ENCODE measurements around the gene SERPINB3. TPM values are rescaled to one million over a fixed set of nuclear protein-coding genes. Genes with fewer than 3 reads are reported as not detected.
"Not testable (repeated sequence)": the region's sequence is repeated elsewhere in the genome, so short reads cannot be mapped to it uniquely, and the experiment has no call there.

Gene SERPINB3
- total RNA-seq, 2 experiments from 2014 or later, result not detected

DNA sequence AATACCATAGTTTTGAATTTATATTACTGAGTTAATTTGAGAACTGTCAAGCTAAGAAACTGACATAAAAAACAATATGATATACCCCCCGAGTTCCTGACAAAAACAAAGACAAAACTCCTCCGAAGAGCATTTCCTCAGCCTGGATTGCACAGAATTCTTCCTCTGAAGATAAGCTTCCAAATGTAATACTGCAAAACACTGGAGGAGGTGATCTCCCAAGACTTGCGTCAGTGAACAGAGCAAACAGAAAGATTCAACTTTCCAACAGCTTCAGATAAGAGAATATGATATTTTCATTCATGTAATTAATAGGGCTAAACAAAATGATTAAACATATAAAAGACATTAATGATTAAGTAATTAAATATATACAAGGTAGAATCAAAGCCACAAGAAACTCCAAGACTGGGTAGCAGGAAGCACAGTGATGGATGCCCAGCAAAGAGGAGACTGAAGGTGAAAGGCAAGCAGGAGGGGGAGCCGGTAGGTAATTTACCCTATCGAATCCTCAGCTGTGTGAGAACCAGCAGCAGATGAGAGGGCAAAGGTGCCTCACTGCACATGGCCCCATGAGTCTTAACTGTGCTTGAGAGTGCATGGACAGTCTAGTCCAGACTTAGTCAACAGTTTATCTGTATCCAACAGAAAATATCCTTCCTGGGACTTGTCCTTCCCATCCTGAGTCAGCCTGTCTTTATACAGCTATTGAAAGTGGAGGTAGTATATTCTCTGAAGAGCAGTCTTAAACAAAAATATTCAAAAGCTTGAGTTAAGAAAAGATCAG lies 18.3 kb upstream of the SERPINB3 start:
- DNase-seq (no peak), ATAC-seq (ENCODE audit: low read depth) (no peak)
- Mint-ChIP-seq H3K36me3 (no peaks in the 10 kb centered on the region), H3K4me3 (no peak overlapping the region), H3K27ac (no peak overlapping the region), H3K9me3 (no peaks in the 10 kb centered on the region), H3K4me1 (no peaks in the 10 kb centered on the region), H3K27me3 (peaks cover 2% of the 10 kb centered on the region)
- POLR2A ChIA-PET, result no interaction called here

DNA sequence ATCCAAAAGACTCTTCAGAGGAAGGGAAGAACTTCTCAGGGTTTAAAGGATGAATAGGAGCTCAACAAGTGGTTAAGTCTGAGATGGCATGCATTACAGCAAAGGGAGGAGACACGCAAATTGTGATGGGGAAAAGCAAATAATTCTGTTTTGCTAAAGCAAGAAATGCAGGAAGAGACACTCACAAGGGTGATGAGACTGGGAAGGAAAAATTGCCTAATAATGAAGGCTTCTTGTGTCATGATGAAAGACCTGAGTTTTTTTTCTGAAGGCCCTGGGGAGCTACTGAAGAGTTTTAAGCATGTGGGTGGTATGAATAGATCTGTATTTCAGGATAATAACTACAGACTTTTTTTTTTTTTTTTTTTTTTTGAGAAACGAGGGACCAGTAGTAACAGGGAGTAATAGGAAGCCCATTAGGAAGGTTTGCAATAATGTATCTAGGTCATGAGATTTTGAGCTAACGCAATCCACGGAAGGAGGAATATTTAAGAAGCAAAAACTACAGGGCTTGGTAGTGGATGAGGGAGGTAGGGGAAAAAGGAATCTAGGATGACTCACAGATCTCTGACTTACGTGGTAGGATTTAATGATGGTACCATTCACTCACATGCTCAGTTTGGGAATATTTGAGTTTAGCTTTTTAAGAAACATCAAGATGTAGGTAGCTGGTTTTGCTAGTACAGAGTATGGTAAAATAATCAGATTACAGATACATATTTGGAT lies 16.0 kb upstream of the SERPINB3 start:
- Mint-ChIP-seq H3K4me3 (no peak overlapping the region), H3K36me3 (no peaks in the 10 kb centered on the region), H3K9me3 (no peaks in the 10 kb centered on the region), H3K27me3 (peaks cover 2% of the 10 kb centered on the region), H3K4me1 (no peaks in the 10 kb centered on the region), H3K27ac (no peak overlapping the region)
- no peak for DNase-seq
- POLR2A ChIA-PET, result interaction anchor here (0.6 kb wide), 1 partner anchor 11 kb away, joined by 4 read pairs; no protein-coding TSS in a partner anchor
- ATAC-seq (ENCODE audit: low read depth), result no peak

DNA sequence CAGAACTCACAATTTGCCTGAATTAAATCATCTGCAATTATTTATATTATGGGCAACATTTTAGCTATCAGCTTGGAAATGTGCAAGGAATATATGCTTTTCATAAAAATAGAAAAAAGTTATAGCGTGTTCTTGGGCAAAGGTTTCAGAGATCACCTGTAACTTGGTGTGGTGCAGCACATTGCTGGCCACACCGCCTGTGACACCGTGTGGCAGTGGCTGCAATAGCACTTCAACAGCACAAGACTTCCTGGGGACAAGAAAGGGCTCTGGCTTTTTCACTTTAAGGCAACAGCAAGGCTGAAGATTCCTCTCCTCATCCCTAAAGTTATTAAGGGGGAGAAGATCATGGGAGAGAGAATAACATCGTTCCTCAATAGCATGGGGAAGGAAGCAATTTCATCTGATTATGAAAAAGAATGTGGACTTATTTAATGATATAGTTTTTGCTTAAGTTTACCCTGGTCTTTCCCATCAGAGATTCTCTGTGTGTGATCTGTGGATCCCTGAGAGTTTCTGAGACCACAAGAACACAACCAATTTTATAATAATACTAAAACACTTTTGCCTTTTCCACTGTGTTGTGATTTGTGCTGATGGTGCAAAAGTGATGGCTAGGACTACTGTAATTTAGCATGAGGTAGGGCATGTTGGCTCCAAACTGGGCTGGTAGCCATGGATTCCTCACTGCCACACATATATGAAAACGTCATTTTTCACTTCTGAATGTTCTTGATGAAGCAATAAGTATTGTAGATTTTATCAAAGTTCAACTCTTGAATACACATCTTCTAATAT lies 15.0 kb upstream of the SERPINB3 start:
- POLR2A ChIA-PET, result interaction anchor here (0.6 kb wide), 1 partner anchor 12 kb away, joined by 4 read pairs; no protein-coding TSS in a partner anchor

DNA sequence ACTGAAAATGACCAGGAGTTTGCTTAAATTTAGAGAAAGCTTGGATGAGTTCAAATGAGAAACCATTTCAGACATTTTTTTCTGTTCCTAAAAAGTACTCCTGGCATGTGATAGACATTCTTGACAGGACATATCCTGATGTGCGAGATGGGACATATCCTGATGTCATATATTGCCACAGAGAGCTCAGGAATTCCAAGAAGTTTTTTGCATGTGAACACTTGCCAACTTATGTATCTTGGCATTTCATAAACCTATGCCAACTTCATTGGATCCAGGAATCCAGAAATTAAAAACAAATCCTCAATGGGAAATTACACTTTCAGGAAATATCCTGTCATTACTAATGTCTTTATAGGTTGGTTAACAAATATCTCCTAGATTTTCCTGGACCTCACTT lies 2.9 kb upstream of the SERPINB3 start:
- Mint-ChIP-seq H3K36me3 (no peaks in the 10 kb centered on the region), H3K4me3 (no peak overlapping the region), H3K27me3 (no peaks in the 10 kb centered on the region), H3K9me3 (peaks cover 4% of the 10 kb centered on the region), H3K27ac (no peak overlapping the region), H3K4me1 (no peaks in the 10 kb centered on the region)
- ATAC-seq (ENCODE audit: low read depth) (no peak), DNase-seq (no peak)
- POLR2A ChIA-PET, result no interaction called here

More for the DNA sequence above, 15.0 kb upstream of the SERPINB3 start:
- Mint-ChIP-seq H3K27ac (no peak overlapping the region), H3K4me1 (no peaks in the 10 kb centered on the region), H3K9me3 (no peaks in the 10 kb centered on the region), H3K27me3 (peaks cover 2% of the 10 kb centered on the region), H3K36me3 (no peaks in the 10 kb centered on the region), H3K4me3 (no peak overlapping the region)
- DNase-seq, result no peak
- peak; percentile 47 for ATAC-seq (ENCODE audit: low read depth)

GRCh38 chr18:63658920-63659319 lies 2.8 kb downstream of the SERPINB3 start:
- DNase-seq; POLR2A ChIA-PET; ATAC-seq (ENCODE audit: low read depth); H3K36me3 Mint-ChIP-seq; H3K9me3 Mint-ChIP-seq; H3K4me1 Mint-ChIP-seq; H3K4me3 Mint-ChIP-seq; H3K27ac Mint-ChIP-seq; H3K27me3 Mint-ChIP-seq: not testable (repeated sequence)

GRCh38 chr18:63650271-63650670 lies 11.4 kb downstream of the SERPINB3 start:
- H3K27me3 Mint-ChIP-seq; POLR2A ChIA-PET; DNase-seq; H3K9me3 Mint-ChIP-seq; H3K36me3 Mint-ChIP-seq; H3K4me1 Mint-ChIP-seq; H3K4me3 Mint-ChIP-seq; ATAC-seq (ENCODE audit: low read depth); H3K27ac Mint-ChIP-seq: not testable (repeated sequence)

DNA sequence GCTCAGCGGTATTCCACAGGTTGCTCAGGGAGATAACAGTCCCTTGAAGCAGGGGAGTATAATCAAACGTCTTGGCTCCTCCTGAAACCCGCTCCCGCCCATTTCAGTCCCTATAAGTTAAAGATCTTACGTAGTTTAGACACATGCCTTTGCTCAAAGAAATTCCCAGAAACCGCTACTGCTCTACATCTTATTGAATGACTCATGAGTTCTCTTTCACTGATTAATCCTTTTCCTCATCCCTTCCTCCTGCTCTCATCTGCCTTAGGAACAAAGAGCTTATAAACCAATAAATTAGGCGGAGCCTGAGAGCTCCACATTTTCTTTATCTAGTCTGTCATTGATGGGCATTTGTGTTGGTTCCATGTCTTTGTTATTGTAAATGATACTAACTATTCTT lies 13.5 kb downstream of the SERPINB3 start:
- ATAC-seq (ENCODE audit: low read depth) (no peak), DNase-seq (no peak)
- no peak overlapping the region for H3K4me3 Mint-ChIP-seq
- no peaks in the 10 kb centered on the region for H3K9me3 Mint-ChIP-seq
- H3K27ac Mint-ChIP-seq, result no peak overlapping the region
- no peaks in the 10 kb centered on the region for H3K4me1 Mint-ChIP-seq
- H3K36me3 Mint-ChIP-seq, result no peaks in the 10 kb centered on the region
- peaks cover 6% of the 10 kb centered on the region for H3K27me3 Mint-ChIP-seq
- POLR2A ChIA-PET, result no interaction called here

DNA sequence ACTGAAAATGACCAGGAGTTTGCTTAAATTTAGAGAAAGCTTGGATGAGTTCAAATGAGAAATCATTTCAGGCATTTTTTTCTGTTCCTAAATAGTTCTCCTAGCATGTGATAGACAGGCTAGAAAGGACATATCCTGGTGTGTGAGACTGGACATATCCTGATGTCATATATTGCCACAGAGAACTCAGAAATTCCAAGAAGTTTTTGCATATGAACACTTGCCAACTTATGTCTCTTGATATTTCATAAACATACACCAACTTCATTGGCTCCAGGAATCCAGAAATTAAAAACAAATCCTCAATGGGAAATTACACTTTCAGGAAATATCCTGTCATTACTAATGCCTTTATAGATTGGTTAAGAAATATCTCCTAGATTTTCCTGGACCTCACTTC lies 14.8 kb downstream of the SERPINB3 start:
- no peak overlapping the region for H3K27ac Mint-ChIP-seq
- H3K9me3 Mint-ChIP-seq, result no peaks in the 10 kb centered on the region
- H3K4me3 Mint-ChIP-seq, result no peak overlapping the region
- no peak for DNase-seq
- no peak for ATAC-seq (ENCODE audit: low read depth)
- POLR2A ChIA-PET, result no interaction called here
- no peaks in the 10 kb centered on the region for H3K4me1 Mint-ChIP-seq
- peaks cover 3% of the 10 kb centered on the region for H3K27me3 Mint-ChIP-seq
- no peaks in the 10 kb centered on the region for H3K36me3 Mint-ChIP-seq

- H3K4me3 Mint-ChIP-seq; ATAC-seq (ENCODE audit: low read depth); POLR2A ChIA-PET; H3K9me3 Mint-ChIP-seq; H3K36me3 Mint-ChIP-seq; H3K27me3 Mint-ChIP-seq; H3K4me1 Mint-ChIP-seq; H3K27ac Mint-ChIP-seq; DNase-seq: not testable (repeated sequence)
Observed at GRCh38 chr18:63644694-63645093, 17.0 kb downstream of the SERPINB3 start.

- H3K27me3 Mint-ChIP-seq; DNase-seq; H3K36me3 Mint-ChIP-seq; H3K9me3 Mint-ChIP-seq; H3K27ac Mint-ChIP-seq; POLR2A ChIA-PET; H3K4me1 Mint-ChIP-seq; ATAC-seq (ENCODE audit: low read depth); H3K4me3 Mint-ChIP-seq: not testable (repeated sequence)
Observed at GRCh38 chr18:63644142-63644541, 17.6 kb downstream of the SERPINB3 start, which contains the start of gene SERPINB4. SERPINB4 (minus strand) TSS chr18:63644256; CDS start chr18:63643577, 679 bp downstream.

DNA sequence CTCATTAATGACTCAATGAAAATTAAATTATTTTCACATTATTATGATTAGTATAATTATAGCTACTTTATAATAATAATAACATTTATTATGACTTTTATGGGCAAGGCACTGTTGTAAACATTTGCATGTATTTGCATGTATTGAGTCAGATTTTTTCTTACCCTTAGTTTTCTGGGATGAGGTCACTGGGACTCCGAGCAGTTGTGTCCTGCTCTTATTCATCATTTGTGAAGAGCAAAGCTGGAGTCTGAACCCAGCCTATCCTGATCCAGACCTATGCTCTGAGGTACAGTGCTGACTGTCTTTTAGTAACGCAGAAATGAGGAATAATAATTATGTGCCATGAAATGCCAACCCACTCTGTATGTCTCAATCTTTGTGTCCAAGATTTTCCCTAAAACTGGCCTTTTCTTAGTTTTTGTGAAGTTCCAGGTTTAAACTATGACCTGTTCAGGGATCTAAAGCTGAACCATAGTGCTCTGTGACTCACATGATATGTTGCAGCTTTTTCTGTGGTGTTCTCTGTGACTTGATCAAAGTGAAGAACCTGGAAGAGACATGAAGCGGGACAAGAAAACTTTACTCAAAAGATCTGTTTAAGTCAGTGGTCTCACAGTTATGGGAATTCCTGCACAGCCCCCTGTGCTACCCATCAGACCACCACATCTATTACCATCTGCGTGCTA lies 18.9 kb downstream of the SERPINB3 start:
- POLR2A ChIA-PET; ATAC-seq (ENCODE audit: low read depth): not testable (repeated sequence)

DNA sequence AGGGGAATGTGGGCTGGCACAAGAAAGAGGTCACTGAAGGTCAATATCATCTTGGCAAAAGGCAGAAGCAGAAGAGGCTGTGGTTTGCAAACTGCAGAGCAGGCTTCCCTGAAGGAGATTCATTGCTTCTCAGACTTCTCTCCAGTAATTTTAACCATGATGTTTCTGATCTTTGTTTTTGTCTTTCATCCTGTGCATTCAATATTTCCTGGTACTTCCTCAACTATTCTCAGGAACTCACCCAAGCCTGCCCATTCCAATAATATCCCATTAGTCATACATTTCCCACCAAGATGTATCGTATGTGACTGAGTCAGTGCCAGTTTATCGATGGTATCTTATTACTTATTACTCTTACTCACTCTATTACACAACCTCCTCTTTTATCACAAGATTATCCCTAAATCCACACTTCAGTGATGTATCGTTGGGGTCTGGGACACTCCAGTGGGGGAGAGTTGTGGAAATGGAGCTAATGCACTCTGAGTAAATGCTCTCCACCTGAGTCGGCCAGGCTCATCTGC lies 20.5 kb downstream of the SERPINB3 start:
- H3K36me3 Mint-ChIP-seq; ATAC-seq (ENCODE audit: low read depth); H3K4me3 Mint-ChIP-seq; H3K9me3 Mint-ChIP-seq; DNase-seq; H3K4me1 Mint-ChIP-seq; H3K27ac Mint-ChIP-seq; H3K27me3 Mint-ChIP-seq; POLR2A ChIA-PET: not testable (repeated sequence)

More for the DNA sequence above, 18.9 kb downstream of the SERPINB3 start:
- DNase-seq, H3K9me3 Mint-ChIP-seq, H3K27me3 Mint-ChIP-seq, H3K27ac Mint-ChIP-seq, H3K4me3 Mint-ChIP-seq, H3K4me1 Mint-ChIP-seq, H3K36me3 Mint-ChIP-seq: not testable (repeated sequence)

DNA sequence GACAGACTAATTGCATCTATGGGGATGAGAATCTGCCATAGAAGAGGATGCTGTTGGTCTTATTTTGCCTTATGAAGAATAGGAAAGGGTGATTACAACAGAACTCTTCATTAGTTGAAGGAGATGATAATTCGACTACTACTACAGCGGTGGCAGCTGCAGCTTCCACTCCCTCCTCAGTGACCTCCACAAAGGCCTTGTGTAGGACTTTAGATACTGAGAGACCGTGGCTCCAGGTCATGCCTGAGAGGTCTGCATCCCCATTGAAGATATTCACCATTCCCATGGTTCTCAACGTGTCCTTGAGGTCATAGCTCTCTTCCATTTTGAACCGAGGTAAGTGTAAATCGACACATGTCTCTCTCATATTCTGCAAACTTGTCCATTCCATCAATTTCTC lies 24.0 kb downstream of the SERPINB3 start:
- Mint-ChIP-seq H3K4me1 (no peaks in the 10 kb centered on the region), H3K36me3 (no peaks in the 10 kb centered on the region), H3K27me3 (peaks cover 9% of the 10 kb centered on the region), H3K27ac (no peak overlapping the region), H3K4me3 (no peak overlapping the region), H3K9me3 (no peaks in the 10 kb centered on the region)
- ATAC-seq (ENCODE audit: low read depth) (no peak), DNase-seq (no peak)
- POLR2A ChIA-PET, result no interaction called here

All from activated naive CD8-positive, alpha-beta T cell treated with anti-CD3 and anti-CD28 coated beads, Interleukin-2, amount 10 ng/mL, durations not matched to agents 7 days and 5 days (primary cell).